ENCODE measurements around the gene C3. TPM values are rescaled to one million over a fixed set of nuclear protein-coding genes. Genes with fewer than 3 reads are reported as not detected.

The C3 gene
- total and polyA plus RNA-seq, 8 donors: 14.2 to 881 (median 65.4) TPM

GRCh38 chr19:6745965-6746364 is 25.5 kb upstream of the C3 start:
- Histone ChIP-seq H3K4me1 (peaks cover 31 to 50% of the 10 kb centered on the region in 2 donors), H3K9me3 (no peaks in the 10 kb centered on the region), H3K27ac (no peak overlapping the region), H3K27me3 (peaks cover 0 to 2% of the 10 kb centered on the region in 2 donors), H3K4me3 (no peak overlapping the region), H3K36me3 (peaks cover 0 to 86% of the 10 kb centered on the region in 2 donors)
- no peak for TF ChIP-seq CTCF (IDR thresholded peaks at IDR 0.05)
- intact Hi-C loops (cut with DNase I): no loop called here
- ATAC-seq: no peak
- DNase-seq: no peak

- intact Hi-C loops (cut with DNase I): no loop called here
- no peak for TF ChIP-seq CTCF (IDR thresholded peaks at IDR 0.05)
- Histone ChIP-seq H3K27me3 (peaks cover 0 to 15% of the 10 kb centered on the region in 2 donors), H3K9me3 (no peaks in the 10 kb centered on the region), H3K27ac (peak overlapping the region; percentile 61 to 82), H3K4me1 (peaks cover 31 to 62% of the 10 kb centered on the region in 2 donors), H3K36me3 (peaks cover 0 to 73% of the 10 kb centered on the region in 2 donors), H3K4me3 (peak overlapping the region in 1 of 2 donors; percentile 10)
- DNase-seq (peak; percentile 85 to 93 (median 89)), ATAC-seq (peak; percentile 82)
Measured at GRCh38 chr19:6744381-6745301, 24.2 kb upstream of the C3 start.

- no peak for ATAC-seq
- Histone ChIP-seq H3K36me3 (peaks cover 0 to 65% of the 10 kb centered on the region in 2 donors), H3K4me3 (no peak overlapping the region), H3K27ac (peak overlapping the region; percentile 61 to 82), H3K4me1 (peaks cover 34 to 67% of the 10 kb centered on the region in 2 donors), H3K27me3 (peaks cover 0 to 15% of the 10 kb centered on the region in 2 donors), H3K9me3 (no peaks in the 10 kb centered on the region)
- DNase-seq: peak in 1 of 4 donors; percentile 23
- intact Hi-C loops (cut with DNase I): no loop called here
- no peak for TF ChIP-seq CTCF (IDR thresholded peaks at IDR 0.05)
Measured at GRCh38 chr19:6743714-6744380, 23.4 kb upstream of the C3 start.

- intact Hi-C loops (cut with DNase I): no loop called here
- no peak for TF ChIP-seq CTCF (IDR thresholded peaks at IDR 0.05)
- no peak overlapping the region for H3K27ac ChIP-seq
- peaks cover 0 to 57% of the 10 kb centered on the region in 2 donors for H3K36me3 ChIP-seq
- H3K4me3 ChIP-seq: no peak overlapping the region
- DNase-seq (peak in 1 of 4 donors; percentile 59), ATAC-seq (no peak)
- H3K9me3 ChIP-seq: no peaks in the 10 kb centered on the region
- H3K27me3 ChIP-seq: peaks cover 0 to 15% of the 10 kb centered on the region in 2 donors
- H3K4me1 ChIP-seq: peaks cover 38 to 75% of the 10 kb centered on the region in 2 donors
Measured at GRCh38 chr19:6743066-6743465, 22.6 kb upstream of the C3 start.

All from left lung (tissue), 10 donors.